H1 (cell line): ENCODE measurements around the gene AKAP7.

ENCODE experiments used
- BRCA1 ChIP-seq: IDR thresholded peaks from 2 replicates; pipeline ENCODE4 v1.6.1; 2012; ENCODE audit warnings: low read depth, low read length, improper control_type of control experiment
- CREB1 ChIP-seq: IDR thresholded peaks from 2 replicates; pipeline ENCODE4 v1.6.1; 2012; ENCODE audit warnings: inconsistent platforms
- CTCF ChIP-seq, 3 experiments: IDR thresholded peaks; 1 replicate in 2 of 3; 2 replicates in 1 of 3; pipeline versions ENCODE4 v1.5.1 to v1.6.1; 2011; ENCODE audit warnings: low read length in 3 of 3, mild to moderate bottlenecking in 3 of 3, inconsistent platforms in 2 of 3, low read depth in 1 of 3, moderate library complexity in 1 of 3; ENCODE audit not compliant: insufficient read depth in 1 of 3; ENCODE audit errors: control extremely low read depth in 1 of 3
- USF2 ChIP-seq: IDR thresholded peaks from 2 replicates; pipeline ENCODE4 v1.6.1; 2011; ENCODE audit warnings: low read length, improper control_type of control experiment

- TF ChIP-seq CTCF (IDR thresholded peaks at IDR 0.05; ENCODE audit: control extremely low read depth in 1 of 3, insufficient read depth in 1 of 3, low read depth in 1 of 3, low read length in 3 of 3) (no peak), BRCA1 (no peak), CREB1 (no peak), USF2 (no peak)
Observed at GRCh38 chr6:131303338-131303930, 168.2 kb downstream of the AKAP7 start.
